Inferior parietal cortex (tissue), 1 donor: Measurements from ENCODE around the gene DOHH.
"Not testable (repeated sequence)": the region's sequence is repeated elsewhere in the genome, so short reads cannot be mapped to it uniquely, and the experiment has no call there.

Experiments used
- DNase-seq: peaks from one replicate; pipeline ENCODE4 v3.0.0-alpha.2; 2016; ENCODE audit errors: extremely low spot score

The DOHH gene

DNA sequence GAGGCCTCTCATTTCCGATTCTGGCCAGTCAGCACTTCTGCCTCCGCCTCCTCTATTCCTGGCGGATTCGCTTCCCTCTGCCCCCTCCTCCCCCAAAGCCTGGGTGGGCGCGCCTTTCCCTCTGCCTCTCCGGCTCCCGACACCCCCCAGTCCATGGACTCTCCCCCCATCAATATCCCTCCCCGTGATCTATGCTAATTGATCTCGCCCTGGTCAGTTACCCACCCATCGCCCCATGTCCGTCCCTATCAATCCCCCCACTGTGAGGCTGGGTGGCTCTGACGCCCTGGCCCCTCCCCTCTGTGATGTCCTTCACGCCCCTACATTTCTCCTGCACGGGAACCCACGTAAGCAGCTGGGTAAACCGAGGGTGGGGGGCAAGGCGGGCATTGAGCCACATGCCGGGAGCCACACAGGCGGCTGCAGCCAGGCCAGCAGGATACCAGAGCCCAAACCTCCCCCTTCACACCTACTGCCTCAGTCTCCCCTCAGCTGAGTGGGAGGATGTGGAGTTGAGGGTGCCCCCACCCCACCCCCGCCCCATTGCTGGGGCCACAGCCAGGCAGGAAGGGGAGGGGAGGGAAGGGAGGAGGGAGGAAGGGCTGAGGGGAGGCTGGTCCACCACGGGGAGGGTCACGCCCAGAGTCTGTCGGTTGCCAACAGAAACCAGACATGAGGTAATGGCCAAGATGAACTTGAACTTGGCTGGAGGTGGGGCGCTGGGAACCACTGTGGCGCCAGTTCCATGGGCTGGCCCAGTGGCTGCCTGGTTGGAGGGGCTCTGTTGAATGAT lies 41.2 kb downstream of the DOHH start:
- no peak for DNase-seq

DNA sequence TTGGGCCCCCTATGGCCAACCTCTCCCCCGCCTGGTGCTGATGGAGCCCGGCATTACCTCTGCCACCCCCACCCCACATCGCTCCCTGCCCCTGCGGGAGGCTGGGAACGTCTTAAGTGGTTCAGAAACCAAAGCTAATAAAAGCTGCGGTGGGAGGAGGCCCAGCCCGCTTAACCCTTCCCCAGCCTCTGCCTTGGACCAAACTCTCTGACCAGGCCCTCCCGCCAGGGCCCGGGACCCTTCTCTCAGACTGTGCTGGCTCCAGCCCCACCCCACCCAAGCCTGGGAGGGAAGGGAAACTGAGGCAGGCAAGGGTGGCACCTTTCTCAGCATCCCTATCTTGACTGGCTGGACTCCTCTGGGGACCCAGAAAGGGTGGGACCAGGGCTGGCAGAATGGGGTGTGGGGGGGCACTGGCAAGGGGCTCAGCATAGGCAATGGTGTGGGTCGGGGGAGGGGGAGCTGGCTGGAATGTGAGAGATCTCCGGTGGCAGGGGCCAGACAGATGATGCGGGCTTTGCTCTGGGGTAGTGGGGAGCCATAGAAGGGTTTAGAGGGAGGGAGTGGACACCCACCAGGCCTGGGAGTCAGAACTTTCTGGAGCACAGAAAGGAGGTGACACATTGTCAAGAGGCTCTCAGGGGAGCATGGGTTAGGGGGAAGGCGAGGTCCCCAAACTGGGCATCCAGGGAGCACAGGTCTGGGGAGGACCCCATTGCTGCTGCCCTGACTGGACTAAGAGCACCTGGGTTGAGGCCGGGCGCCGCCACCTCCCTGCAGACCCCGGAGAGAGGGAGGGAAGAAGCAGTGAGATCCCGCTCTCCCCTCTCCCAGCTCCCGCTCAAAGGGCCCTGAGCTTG lies 42.0 kb downstream of the DOHH start:
- no peak for DNase-seq

DNA sequence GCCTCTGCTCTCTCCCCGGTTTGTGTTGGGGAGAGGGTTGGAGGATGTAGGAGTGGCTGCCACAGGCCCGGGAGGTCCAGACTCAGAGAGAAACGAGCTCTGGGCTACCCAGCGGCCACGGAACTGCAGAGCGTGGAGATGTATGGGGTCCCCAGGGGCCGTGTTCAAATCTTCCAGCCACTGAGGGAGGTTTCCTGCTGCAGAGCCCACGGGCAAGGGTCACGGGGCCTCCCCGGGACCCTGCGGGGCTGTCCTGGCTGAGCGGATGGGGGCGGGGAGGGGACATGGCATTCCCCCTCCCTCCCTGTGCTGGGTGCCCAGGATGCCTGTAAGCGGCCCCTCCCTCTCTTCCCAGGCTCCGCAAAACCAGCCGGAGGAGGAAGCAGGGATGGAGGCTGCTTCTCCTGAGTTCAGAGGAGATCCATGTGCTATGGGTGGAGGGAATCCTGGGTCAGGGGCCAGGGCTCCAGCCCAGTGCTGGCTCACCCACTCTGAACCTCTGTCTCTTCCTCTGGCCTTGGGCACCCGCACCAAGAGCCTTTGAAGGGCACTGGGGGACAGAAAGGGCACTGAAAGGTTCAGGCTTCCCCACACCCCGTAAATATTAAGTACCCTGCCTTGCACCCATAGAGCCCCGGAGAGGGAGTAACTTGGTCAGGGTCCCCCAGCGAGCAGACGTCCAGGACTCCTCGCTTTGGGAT lies 42.8 kb downstream of the DOHH start:
- DNase-seq = no peak

DNA sequence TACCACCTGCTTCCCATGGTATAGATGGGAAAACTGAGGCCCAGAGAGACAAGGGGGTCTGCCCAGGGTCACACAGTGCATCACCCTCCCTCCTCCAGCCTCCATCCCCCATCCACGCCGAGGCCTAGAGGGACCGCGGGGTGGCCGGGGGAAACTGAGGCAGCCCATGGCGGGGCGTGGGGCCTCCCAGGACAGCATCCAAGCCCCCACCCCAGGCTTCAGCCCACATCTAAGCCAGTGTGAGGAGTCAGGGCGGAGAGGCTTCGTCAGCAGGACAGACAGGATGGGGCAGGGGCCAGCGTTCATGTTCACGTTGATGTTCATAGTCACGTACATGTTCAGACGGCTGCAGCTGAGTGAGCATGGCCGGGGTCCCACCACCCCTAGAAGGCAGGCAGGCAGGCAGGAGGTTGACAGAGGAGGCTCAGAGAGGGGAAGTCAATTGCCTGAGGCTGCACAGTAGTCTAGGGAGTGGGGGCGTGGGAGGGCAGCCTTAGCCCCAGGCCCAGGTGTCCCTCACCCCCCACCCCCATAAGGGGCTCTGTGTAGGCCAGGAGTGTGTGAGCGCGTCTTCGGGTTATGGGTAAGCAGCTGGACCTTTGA lies 43.4 kb downstream of the DOHH start:
- DNase-seq = no peak

DNA sequence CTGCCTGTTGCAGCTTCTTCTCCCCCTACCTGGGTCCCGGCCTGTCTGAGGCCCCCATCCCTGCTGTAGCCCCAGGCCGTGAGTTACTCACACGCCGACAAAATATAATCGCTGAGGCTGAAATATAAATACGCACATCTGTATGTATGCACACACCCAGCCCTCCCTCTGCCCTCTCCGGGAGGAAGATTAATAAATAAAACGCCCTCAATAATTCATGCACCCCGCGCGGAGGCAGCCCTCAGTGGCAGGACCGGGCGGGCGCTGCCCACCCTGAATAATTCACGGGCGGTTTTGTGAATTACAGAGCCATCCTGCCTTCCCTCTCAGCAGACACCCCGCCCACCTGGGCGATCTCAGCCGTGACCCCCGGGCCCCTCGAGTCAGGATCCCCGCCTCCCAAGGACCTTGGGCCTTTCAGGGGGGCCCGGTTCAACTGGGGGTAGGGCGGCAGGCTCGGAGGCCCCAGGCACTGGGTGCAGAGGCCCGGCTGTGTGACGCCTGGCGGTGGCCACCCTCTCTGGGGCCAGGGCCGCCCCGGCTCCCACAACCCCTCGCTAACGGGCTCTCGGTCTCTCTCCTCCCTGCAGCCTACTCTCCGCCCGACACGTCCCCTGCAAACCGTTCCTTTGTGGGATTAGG lies 44.4 kb downstream of the DOHH start:
- DNase-seq = no peak

DNA sequence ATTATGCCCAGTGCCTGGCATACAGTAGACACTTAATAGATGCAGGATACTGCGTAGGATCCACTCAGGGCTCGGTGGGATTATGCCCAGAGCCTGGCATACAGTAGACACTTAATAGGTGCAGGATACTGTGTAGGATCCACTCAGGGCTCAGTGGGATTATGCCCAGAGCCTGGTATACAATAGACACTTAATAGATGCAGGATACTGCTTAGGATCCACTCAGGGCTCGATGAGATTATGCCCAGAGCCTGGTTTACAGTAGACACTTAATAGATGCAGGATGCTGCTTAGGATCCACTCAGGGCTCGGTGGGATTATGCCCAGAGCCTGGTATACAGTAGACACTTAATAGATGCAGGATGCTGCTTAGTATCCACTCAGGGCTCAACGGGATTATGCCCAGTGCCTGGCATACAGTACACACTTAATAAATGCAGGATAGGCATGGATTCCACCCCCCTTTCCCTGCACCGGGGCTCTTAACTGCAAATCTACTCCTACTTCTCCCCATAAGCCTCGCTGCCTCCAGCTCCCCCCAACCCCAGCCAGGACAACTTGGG lies 45.0 kb downstream of the DOHH start:
- DNase-seq = no peak

DNA sequence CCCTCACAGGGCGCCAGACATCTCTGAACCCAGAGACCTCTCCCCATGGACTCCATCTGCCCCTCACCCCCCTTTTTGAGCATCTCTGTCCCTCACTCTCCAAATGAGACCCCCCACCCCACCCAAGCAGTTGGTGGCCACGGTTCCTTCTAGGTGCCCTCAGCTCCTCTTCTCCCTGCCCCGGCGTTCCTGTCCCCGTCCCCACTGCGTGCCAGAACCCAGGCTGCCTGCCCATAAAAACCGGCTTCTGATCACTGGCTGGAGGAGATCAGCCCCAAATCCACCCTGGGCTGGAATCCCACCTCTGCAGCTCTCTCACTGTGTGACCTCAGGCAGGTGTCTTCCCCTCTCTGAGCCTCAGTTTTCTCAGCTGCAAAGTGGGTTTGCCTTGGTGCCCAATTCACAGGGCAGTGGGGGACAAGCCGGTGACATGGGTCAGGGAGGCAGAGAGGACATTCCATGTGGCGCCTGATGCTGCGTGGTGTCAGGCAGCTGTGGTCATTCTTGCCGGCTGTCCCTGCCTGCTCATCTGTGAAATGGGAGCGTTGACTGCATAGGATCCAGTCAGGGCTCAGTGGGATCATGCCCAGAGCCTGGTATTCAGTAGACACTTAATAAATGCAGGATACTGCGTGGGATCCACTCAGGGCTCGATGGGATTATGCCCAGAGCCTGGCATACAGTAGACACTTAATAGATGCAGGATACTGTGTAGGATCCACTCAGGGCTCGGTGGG lies 45.6 kb downstream of the DOHH start:
- no peak for DNase-seq

DNA sequence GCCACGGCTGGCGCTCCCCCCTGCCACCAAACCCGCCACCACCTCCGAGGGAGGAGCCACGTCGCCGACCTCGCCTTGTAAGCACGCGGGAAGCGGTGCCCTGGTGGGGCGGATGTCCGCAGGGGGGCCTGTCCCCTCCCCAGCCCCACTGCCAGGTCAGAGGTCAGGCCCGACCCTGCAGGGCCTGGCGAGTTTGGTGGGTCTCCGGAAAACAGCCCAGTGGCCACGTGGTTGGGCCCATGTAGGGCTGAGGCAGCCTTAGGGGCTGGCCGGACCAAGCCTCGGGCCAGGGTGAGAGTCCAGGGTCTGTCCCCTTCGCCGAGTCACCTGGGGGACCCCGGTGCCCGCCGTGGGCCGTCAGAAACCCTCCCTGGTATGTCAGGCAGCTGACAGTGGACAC lies 46.6 kb downstream of the DOHH start:
- no peak for DNase-seq

DNA sequence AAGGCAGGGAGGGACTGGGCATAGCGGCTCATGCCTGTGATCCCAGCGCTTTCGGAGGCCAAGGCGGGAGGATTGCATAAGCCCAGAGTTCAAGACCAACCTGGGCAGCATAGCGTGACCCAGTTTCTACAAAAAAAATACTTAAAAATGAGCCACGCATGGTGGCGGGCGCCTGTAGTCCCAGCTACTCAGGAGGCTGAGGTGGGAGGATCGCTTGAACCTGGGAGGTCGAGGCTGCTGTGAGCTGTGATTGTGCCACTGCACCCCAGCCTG lies 47.6 kb downstream of the DOHH start:
- DNase-seq = not testable (repeated sequence)

DNA sequence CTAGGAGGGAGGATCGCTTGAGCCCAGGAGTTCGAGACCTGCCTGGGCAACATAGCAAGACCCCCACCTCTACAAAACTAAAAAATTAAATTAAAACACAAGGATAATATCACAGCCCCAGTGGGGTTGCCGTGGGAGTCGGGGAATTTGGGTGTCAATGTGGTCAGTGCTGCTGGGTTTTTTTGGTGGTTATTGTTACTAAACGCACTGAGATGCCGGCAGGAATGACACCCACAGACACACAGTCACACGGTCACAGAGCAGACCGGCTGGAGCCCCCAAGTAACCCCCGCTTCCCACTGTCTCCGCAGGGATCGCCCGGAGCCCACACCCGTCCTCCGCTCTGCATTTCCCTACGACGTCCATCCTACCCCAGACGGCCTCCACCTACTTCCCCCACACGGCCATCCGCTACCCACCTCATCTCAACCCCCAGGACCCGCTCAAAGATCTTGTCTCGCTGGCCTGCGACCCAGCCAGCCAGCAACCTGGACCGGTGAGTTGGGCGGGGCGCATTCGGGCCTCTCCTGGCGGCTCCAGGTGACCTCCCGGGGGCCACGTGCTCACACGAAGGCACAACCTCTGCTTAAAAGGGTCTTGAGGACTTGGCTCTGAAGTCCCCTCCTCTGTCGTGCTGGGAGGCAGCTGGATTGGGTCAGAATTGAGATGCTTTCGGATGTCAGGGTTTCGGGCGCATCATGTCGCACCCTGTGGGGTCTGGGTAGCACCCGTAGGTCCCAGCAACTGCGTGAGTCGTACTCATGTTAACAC lies 48.1 kb downstream of the DOHH start:
- no peak for DNase-seq

DNA sequence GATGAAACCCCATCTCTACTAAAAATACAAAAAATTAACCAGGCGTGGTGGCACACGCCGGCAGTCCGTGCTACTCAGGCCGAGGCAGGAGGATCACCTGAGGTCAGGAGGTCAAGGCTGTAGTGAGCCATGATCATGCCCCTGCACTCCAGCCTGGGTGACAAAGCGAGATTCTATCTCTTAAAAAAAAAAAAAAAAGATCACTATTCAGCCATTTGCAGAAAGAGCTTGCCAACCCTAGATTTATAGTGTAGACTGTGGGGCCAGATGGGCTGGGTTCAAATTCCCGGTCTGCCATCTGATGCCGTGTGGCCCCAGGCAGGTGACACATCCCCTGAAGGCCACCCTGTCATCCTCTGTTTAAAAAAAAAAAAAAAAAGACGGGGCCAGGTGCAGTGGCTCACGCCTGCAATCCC lies 49.0 kb downstream of the DOHH start:
- DNase-seq = no peak

DNA sequence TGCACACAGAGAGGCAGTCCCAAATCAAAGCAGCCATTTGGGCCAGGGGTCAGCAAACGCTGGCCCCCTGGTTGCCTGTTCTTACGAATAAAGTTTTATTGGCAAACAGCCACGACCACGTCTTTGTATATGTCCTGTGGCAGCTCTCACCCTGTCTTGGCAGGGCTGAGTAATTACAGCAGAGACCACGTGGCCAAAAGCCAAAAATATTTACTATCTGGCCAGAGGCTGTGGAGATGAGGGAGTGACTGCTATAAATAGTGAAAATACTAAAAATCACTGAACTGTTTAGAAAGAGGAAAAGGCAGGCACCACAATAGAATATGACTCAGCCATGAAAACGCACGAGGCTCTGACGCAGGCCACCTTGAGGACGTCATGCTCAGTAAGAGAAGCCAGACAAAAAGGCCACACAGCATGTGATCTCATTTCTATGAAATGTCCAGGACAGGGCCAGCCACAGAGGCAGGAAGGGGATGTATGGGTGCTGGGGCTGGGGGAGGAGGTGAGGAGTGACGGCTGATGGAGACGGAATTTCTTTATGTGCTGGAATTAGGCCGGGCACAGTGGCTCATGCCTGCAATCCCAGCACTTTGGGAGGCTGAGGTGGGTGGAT lies 49.6 kb downstream of the DOHH start:
- peak; percentile 35 for DNase-seq

DNA sequence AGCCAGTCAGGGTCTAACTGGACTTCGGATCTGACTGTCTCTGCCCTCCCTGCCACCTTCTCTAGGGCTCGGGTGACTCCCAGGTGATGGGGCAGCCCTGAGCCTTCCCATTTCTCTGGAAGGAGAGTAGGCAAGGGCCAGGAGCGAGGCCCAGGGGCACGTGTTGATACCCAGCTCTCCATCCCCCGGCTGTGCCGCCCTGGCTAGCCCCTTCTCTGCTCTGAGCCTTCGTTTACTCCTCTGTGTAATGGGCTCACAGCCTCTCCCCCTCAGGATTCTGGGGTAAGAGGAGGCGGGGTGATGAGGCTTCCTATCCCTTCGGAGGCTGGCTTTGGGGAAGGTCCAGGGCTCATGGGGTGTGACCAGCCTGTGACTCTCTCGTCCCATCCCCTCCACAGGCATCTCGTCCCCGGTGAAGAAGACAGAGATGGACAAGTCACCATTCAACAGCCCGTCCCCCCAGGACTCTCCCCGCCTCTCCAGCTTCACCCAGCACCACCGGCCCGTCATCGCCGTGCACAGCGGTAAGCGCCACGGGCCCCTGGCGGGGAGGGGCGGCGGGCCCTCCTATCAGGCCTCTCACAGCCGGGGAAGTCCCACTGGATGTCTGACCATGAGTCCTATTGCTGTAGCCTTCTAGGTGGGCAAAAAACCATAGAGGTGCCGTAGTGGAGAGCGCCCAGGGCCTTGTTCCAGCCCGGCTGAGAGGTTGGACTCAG lies 51.7 kb downstream of the DOHH start:
- DNase-seq = no peak

DNA sequence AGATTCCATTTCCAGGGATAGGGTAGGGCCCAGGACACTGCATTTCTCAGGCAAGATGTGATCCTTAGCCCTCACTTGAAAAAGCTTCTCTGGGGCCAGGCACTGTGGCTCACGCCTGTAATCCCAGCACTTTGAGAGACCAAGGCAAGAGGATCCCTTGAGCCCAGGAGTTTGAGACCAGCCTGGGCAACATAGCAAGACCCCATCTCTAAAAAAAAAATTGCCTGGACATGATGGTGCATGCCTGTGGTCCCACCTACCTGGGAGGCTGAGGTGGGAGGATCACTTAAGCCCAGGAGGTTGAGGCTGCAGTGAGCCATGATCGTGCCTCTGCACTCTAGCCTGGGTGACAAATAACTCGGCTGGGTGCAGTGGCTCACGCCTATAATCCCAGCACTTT lies 53.8 kb downstream of the DOHH start:
- not testable (repeated sequence) for DNase-seq

DNA sequence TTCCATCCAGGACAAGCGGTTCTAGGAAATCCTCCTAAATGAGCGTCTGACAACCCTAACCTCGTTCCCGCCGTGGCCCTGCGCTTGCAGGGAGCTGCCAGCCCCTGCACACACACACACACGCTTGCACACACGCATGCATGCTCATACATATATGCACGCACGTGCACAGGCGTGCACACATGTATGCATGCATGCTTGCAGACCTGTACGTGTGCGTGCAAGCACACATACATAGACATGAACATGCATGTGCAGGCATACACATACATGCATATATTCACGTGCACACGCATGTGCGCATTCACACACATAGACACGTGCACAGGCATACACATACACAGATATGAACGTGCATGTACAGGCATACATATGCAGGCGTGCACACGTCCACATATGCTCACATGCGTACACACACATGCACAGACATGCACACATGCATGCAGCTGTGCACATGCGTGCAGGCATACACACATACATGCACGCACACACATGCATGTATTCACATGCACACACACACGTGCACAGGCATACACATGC lies 55.7 kb downstream of the DOHH start:
- DNase-seq = no peak

DNA sequence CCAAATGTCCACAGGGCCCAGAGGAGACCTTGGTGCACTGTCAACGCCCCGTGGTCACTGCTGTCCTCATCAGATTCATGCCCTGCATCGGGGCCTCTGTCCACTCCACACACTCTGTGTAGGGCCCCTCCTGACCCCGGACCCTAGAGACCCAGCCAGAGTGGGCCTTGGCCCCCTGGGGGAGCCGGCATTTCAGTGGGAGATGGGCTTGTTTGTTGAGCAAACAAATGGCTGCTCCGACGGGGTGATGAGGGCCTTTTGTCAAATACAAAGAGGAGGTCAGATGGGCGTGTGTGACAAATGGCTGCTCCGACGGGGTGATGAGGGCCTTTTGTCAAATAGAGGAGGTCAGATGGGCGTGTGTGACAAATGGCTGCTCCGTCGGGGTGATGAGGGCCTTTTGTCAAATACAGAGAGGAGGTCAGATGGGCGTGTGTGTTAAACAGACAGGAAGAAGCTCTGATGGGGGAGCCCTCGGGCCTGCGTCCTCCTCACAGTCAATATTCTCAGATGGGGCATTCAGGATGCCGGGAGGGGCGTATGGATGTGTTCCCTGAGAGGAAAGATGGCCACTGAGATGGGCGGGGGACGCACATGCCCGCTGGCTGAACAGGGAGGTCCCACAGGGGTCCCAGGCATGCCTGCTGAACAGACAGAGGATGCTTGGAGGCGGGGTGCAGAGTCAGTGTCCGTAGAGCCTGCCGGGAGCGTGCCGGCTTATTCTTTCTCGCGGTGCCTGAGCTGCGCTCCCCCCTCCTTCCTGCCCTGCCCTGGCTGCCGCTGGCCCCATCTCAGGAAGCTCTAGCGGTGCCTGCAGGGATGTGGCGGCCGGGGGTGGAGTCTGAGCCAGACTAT lies 56.4 kb downstream of the DOHH start:
- DNase-seq = peak; percentile 38

DNA sequence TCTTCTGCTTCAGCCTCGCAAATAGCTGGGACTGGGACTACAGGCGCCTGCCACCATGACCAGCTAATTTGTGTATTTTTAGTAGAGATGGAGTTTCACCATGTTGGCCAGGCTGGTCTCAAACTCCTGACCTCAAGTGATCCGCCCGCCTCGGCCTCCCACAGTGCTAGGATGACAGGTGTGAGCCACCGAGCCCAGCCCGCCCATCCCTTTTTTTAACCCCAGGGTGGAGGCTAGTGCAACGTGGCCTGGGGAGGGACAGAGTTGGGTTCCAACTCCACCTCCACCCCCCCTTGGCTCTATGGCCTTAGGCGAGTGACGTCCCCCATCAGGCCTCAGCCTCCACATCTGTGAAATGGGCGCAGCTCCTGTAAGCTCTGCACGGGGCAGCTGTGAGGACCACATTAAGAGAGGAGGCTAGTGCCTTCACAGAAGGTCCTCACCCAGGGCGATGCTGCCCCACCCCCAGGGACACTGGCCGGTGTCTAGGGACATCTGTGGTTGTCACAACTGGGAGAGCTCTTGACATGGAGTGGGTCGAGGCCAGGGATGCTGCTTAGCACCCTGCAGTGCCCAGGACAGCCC lies 57.9 kb downstream of the DOHH start:
- no peak for DNase-seq
